Brain microvascular endothelial cell (primary cell): Measurements from ENCODE around the gene NCOR2.

Experiments used
- DNase-seq: peaks from one replicate; pipeline ENCODE4 v3.0.0-alpha.2; 2020
- H3K27ac ChIP-seq: fragments of 250-450 bp; sonication (Bioruptor Pico); 2 replicates; pipeline ENCODE4 v1.5.1; 2020; ENCODE audit warnings: mild to moderate bottlenecking, moderate library complexity
- H3K27me3 ChIP-seq: fragments of 250-450 bp; sonication (Bioruptor Pico); replicated peaks from 2 replicates; pipeline ENCODE4 v1.5.1; 2020; ENCODE audit warnings: mild to moderate bottlenecking
- H3K36me3 ChIP-seq: fragments of 250-450 bp; sonication (Bioruptor Pico); replicated peaks from 2 replicates; pipeline ENCODE4 v1.5.1; 2020; ENCODE audit warnings: mild to moderate bottlenecking
- H3K4me3 ChIP-seq: 2 replicates; pipeline ENCODE4 v1.5.1; 2011; ENCODE audit warnings: low read depth, mild to moderate bottlenecking, control low read depth, low read length, moderate library complexity
- in situ Hi-C: cut with HindIII; loops from 2 replicates; pipeline ENCODE4 v1.10.0; 2017; ENCODE audit warnings: low sequenced_read_pairs, low pct_ligation_motif_present
- TF ChIP-seq, protein P1 (sequence below): IDR thresholded peaks from 2 replicates; pipeline ENCODE4 v1.5.1; 2011; ENCODE audit warnings: low read depth, mild to moderate bottlenecking, moderate library complexity, low read length, control low read depth, inconsistent platforms; ENCODE audit errors: missing control alignments

NCOR2 gene

GRCh38 chr12:124603100-124603541 lies 35.7 kb upstream of the NCOR2 start:
- Histone ChIP-seq H3K36me3 (no peaks in the 10 kb centered on the region), H3K27ac (no peak overlapping the region), H3K4me3 (no peak overlapping the region), H3K27me3 (no peaks in the 10 kb centered on the region)
- DNase-seq = no peak
- in situ Hi-C loops = no loop called here
- TF ChIP-seq, protein P1, sequence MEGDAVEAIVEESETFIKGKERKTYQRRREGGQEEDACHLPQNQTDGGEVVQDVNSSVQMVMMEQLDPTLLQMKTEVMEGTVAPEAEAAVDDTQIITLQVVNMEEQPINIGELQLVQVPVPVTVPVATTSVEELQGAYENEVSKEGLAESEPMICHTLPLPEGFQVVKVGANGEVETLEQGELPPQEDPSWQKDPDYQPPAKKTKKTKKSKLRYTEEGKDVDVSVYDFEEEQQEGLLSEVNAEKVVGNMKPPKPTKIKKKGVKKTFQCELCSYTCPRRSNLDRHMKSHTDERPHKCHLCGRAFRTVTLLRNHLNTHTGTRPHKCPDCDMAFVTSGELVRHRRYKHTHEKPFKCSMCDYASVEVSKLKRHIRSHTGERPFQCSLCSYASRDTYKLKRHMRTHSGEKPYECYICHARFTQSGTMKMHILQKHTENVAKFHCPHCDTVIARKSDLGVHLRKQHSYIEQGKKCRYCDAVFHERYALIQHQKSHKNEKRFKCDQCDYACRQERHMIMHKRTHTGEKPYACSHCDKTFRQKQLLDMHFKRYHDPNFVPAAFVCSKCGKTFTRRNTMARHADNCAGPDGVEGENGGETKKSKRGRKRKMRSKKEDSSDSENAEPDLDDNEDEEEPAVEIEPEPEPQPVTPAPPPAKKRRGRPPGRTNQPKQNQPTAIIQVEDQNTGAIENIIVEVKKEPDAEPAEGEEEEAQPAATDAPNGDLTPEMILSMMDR = no peak

DNA sequence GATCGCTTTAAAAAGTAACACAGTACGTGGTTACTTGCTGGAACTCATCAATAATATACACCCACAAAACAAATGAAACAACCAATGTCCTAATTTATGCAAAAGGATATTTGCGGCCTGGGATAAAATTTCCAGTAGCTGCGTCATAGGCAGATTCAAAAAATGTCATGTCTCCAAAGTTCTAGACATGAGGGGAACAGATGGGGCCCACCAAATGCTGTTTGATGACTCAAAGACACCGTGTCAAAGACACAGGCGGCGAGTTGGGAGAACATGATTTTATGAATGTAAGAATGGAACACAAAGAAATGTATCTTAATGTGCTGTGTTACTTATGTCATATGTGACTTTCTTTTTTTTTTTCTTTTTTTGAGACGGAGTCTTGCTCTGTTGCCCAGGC lies 34.3 kb upstream of the NCOR2 start:
- Histone ChIP-seq H3K27ac (no peak overlapping the region), H3K4me3 (no peak overlapping the region), H3K36me3 (no peaks in the 10 kb centered on the region), H3K27me3 (no peaks in the 10 kb centered on the region)
- no peak for DNase-seq
- TF ChIP-seq, protein P1 = no peak
- in situ Hi-C loops = no loop called here

GRCh38 chr12:124599074-124599999 lies 31.9 kb upstream of the NCOR2 start:
- TF ChIP-seq, protein P1 = peak; percentile 63
- in situ Hi-C loops = no loop called here
- peak; percentile 53 for DNase-seq

GRCh38 chr12:124597041-124597440 lies 29.6 kb upstream of the NCOR2 start:
- Histone ChIP-seq H3K4me3 (no peak overlapping the region), H3K27ac (no peak overlapping the region), H3K27me3 (no peaks in the 10 kb centered on the region), H3K36me3 (no peaks in the 10 kb centered on the region)
- TF ChIP-seq, protein P1 = no peak
- in situ Hi-C loops = no loop called here
- DNase-seq = no peak

More at GRCh38 chr12:124599074-124599999, 31.9 kb upstream of the NCOR2 start:
- Histone ChIP-seq H3K27ac (no peak overlapping the region), H3K27me3 (no peaks in the 10 kb centered on the region), H3K36me3 (no peaks in the 10 kb centered on the region), H3K4me3 (no peak overlapping the region)

DNA sequence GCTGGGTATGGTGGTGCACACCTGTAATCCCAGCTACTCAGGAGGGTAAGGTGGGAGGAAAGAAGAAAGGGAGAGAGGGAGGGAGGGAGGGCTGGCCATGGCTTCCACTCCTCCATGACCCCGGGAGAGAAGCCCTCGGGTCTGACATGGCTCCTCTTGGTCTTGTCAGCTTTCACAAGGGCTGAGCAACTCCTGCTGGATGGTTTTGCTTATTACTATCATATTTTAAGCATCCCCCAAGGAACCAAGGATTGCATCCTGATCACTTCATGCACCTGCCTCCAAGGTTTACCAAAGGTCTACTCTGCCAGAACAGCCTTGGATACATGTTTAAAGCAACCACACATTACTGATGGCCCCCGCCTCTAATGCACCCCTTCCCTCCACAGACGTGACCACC lies 28.0 kb upstream of the NCOR2 start:
- in situ Hi-C loops = no loop called here

More for the DNA sequence above, 28.0 kb upstream of the NCOR2 start:
- TF ChIP-seq, protein P1 = peak; percentile 15
- no peak for DNase-seq
- no peaks in the 10 kb centered on the region for H3K27me3 ChIP-seq
- H3K4me3 ChIP-seq = no peak overlapping the region
- no peaks in the 10 kb centered on the region for H3K36me3 ChIP-seq
- no peak overlapping the region for H3K27ac ChIP-seq
